HG03039 (cell line): ENCODE data around the gene CDC42BPA.
"Not testable (repeated sequence)": the region's sequence is repeated elsewhere in the genome, so short reads cannot be mapped to it uniquely, and the experiment has no call there.

ENCODE experiments used
- ATAC-seq: cut with Tn5 transposase; IDR thresholded peaks from one replicate; pipeline ENCODE4 v1.9.1; 2021; ENCODE audit warnings: mild to moderate bottlenecking, moderate library complexity; ENCODE audit not compliant: unreplicated experiment

CDC42BPA gene

DNA sequence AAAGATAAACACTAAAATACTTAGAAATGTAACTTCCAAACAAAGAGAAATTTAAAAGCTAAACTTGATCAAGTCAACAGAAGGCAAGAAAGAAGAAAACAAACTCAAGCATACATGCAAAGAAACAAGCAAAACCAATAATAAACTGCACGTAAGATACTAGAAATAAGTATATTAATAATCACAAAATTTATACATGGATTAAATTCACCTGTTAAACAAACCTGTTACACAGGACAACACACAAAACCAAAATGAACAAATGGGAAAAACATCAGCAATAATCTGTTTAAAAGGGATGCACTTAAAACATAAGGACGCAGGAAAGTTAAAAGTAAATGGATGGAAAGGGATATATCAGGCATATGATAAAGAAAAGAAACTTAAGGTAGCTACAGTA is 165.8 kb downstream of the CDC42BPA start:
- ATAC-seq: no peak

DNA sequence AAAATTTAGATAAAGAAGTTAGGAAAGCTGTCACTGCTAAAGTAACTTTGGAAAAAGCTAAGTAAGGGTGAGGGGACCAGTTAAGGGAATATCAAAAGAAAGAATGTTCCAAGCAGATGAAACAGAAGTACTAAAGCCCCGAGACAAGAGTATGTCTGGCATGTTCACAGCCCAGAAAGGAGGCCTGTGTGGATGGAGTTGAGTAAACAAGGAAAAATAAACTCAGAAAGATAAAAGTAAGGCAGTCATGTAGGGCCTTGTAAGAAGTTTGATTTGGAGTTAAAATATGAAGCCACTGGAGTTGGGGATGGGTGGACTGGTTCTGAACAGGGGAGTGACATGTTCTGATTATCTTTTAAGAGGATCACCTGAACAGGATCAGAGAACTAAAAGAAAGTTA is 177.9 kb downstream of the CDC42BPA start:
- no peak for ATAC-seq

DNA sequence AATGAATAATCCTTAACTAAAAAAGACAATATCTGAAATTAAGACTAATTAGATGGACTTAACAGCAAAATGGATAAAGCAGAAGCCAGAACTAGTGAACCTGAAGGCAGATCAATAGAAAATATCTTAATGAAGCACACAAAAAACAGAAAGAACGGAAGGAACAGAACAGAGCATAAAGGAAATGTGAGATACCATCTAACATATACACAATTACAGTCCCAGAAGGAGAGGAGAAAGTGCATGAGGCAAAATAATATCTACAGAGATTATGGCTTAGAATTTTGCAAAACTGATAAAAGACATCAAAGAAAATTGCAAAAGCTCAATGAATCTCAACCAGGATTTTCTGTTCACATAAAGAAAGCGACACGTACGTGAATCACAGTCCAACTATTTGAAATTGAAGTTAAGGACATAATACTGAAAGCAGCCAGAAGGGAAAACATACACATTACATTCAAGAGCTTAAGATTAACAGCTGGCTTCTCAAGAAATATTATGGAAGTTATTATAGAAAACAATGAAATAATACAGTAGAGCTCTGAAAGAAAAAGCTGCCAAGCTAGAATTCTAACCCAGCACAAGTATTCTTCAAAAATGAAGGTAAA is 182.0 kb downstream of the CDC42BPA start:
- no peak for ATAC-seq

DNA sequence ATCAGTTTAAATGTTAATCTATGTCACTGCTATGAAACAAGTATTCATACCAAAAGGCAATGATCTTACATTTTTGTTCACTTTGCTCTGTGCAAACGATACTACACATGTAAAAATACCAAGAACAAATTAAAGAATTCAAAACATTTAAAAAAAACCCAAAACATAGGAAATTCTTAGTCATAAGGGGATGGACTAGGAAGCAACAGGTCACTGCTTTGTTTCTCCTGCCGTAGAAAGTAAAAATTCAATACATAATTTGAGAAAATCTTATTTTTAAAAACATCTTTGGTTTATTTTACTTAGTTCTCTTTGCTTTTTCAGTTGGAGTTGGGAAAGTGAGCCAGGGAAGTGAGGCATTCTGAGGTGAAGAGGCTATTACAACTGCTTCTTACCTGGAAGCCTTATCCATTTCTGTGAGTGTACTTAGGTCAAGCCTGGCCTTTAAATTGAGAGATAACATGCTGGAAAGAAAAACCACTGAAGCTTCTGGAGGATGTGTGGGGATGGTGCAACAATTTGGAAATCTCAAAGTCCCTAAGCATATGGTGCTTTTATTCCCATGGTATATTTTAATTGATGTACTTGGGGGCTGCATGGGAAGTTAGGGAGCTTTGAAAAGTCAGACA is 183.5 kb downstream of the CDC42BPA start:
- ATAC-seq: no peak

DNA sequence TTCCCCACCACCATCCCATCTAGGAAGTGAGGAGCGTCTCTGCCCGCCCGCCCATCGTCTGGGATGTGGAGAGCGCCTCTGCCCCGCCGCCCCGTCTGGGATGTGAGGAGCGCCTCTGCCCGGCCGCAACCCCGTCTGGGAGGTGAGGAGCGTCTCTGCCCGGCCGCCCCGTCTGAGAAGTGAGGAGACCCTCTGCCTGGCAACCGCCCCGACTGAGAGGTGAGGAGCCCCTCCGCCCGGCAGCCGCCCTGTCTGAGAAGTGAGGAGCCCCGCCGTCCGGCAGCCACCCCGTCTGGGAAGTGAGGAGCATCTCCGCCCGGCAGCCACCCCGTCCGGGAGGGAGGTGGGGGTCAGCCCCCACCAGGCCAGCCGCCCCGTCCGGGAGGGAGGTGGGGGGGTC is 185.6 kb downstream of the CDC42BPA start:
- ATAC-seq: not testable (repeated sequence)

DNA sequence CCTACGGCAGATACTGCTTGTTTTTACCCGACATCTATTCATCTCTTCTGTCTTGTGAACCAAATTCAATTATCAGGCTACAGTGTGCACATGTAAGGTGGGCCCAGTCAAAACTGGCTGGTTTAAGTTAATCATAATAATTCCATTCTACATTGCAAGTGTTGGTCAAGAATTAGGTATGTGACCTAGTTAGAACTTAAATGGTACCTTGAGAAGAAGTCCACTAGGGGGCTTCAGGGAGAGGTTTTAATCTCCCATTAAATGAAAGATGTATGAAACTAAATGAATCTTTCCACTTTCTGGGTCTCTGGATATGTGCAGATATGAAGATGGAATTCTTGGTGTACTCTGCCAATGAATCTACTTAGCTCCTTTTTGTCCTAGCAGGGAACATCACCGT is 187.1 kb downstream of the CDC42BPA start:
- ATAC-seq: no peak

DNA sequence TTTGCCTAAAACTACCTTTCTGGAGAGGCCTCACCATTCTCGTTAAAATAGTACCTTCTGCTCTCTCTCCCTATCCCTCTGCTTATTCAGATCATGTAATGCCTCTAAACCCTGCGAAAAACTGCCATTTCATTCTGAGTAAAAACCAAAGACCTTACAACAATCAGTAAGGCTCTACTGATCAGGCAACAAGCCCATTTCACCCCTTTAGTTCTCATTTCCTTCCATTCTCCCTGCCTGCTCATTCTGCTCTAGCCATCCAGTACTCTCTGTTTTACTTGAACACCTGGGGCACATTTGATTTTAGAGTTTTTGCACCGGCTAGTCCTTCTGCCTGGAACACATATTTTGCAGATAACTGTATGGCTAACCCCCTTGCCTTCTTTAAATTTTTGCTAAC is 190.4 kb downstream of the CDC42BPA start:
- ATAC-seq: no peak

DNA sequence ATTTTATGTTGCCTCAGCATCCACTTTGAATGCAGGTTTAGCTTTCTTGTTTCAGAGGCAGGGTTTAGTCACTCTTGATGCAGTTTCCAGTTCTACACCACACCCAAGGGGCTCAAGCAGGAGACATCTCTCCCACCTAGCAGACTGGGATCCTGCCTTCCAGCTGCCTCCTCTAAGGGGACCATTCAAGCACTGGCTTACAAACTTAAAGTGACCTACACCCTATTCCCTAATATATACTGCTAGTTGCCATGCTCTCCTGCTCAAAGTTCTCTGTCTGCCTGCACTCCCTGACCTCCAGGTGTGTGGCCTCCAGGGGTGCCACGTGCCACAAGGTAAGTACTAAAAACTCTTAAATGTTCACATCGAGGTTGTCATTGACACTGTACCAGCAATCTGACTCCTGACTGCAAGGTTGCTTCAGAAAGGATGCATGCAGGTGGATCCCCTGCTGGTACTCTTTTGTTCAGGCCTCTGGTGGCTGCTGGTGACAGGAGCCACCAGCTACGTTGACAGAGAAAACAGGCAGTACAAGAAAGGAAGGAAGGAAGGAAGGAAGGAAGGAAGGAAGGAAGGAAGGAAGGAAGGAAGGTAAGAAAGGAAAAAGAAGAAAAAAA is 192.3 kb downstream of the CDC42BPA start:
- no peak for ATAC-seq

DNA sequence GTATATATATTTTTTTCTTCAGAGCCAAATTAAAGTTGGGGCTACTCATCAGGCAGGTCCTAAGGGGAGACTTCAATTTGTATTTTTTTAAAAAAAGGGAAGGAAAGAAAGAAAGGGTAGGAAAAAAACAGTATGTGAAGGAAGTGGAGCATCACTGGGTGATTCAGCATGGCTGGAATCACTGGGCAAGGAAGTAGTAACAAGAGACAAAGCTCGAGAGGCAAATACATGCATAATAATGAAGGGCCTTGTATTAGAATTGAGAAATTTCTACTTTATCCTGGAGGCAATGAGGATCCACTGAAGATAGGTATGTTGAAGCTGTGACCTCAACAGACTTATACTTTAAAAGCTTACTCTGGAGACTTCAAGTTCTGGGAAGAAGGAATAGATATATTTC is 193.8 kb downstream of the CDC42BPA start:
- ATAC-seq: no peak

DNA sequence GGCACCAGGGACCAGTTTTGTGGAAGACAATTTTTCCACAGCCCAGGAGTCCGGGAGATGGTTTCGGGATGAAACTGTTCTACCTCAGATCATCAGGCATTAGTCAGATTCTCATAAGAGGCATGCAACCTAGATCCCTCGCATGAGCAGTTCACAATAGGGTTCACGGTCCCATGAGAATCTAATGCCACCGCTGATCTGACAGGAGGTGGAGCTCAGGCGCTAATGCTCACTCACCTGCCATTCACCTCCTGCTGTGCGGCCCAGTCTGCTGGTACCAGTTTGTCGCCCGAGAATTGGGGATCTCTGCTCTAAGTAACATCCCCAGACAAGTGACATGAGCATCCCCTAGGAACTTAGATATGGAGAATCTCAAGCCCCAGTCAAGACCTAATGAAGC is 197.5 kb downstream of the CDC42BPA start:
- no peak for ATAC-seq

DNA sequence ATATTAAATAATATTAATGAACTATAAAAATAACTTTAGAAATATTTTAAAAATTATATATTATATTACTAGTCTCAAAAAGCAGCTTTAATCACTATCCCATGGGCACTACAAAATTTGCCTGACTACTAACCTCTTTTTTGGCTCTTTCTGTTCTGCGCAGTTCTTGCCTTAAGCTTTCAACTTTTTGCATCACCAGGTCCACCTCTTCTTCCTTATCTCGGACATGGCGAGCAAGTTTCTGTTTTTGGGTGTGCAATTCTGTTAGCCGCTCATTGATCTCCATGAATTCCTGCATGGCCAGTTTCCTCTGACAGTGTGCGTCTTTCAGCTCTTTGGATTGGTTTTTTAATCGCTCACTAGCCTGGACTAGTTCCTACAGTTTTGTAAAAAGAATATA is 205.8 kb downstream of the CDC42BPA start:
- ATAC-seq: no peak

DNA sequence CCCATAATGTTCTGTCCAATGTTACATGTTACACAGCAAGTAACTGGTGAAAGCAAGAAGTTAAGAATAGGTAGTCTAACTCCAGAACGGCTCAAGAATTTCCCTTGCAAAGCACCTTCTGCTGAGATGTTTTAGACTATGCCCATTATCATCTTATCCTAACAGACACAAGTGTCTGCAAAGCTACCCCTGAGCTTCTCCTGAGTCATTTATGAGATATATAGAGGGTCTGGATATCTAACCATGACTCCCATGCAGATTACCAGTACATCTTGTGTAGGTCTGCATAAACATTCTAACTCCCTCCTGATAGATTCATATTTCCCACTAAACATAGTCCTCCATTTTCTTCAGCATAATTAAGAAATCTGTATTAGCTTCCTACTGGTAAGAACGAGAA is 206.5 kb downstream of the CDC42BPA start:
- no peak for ATAC-seq

DNA sequence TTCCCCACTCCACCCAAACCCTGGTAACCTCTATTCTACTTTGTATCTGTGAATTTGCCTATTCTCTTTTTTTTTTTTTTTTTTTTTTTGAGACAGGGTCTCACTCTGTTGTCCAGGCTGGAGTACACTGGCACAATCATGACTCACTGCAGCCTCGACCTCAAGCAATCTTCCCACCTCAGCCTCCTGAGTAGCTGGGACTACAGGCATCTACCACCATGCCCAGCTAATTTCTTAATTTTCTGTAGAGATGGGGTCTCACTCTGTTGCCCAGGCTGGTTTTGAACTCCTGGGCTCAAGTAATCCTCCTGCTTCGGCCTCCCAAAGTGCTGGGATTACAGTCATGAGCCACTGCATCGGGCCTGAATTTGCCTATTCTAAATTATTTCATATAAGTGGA is 213.0 kb downstream of the CDC42BPA start:
- not testable (repeated sequence) for ATAC-seq

DNA sequence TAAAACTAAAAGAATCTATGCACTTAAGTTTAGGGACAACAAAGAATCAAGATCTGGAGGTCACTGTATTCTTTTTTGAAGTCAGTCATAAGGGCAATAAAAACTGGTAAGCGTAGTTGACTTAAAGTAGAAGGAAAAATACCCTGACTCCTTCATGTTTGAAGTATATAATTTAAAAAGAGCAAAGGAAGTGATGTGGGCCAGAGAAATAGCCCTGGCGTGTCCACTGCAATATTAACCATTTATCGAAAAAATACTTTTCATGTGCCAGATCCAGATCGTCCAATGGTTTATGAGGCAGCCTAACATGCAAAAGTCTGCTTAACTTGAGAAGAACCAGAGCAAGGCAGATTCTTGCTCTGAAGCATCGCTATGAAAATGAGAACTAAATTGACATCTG is 216.2 kb downstream of the CDC42BPA start:
- no peak for ATAC-seq

DNA sequence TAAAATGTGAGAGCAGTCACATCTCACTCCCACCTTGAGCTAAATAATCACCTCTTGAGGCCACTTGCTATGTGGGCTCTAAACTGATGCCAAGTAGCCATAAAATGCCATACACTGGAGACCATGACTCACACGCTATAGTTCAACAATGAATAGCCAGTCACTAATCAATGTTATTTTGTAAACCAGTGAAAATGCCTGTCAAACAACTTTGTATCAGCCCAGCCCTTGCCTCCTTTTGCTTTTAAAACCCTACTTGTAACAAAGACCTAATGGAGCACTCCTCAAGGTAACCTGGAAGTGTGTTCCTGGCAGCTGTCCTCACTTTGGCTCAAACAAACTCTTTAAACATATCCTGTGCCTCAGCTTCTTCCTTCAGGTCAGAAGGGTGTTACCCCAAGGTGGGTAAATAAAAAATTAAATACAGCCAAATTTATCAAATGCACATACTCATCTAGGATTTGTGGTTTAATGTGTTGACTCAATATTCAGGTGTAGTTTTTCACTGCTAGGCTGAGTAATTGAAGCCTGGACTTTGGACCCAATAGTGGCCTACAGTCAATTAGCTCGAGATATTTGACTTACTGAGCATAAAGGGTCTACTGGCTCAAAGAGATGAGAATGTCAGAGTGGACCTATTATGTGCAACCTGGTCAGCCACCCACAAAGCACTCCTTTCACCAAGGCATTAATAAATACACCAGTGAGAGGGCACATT is 223.9 kb downstream of the CDC42BPA start:
- ATAC-seq: no peak

DNA sequence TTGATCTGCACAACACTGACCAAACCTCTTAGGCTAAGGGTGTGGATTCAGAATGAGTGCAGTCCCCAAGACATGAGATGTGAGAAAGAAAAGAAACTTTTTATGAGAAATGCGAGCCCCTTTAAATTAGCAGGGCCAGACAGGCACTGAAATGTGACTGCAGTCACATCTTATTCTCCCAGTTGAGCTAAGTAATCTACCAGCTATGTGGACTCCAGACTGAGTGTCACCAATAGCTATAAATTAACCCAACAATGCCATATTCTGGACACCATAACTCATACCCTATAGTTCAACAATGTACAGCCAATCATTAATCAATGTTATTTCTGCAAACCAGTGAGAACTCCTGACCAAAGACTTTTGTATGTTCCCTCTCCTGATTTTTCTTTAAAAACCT is 225.0 kb downstream of the CDC42BPA start:
- no peak for ATAC-seq

DNA sequence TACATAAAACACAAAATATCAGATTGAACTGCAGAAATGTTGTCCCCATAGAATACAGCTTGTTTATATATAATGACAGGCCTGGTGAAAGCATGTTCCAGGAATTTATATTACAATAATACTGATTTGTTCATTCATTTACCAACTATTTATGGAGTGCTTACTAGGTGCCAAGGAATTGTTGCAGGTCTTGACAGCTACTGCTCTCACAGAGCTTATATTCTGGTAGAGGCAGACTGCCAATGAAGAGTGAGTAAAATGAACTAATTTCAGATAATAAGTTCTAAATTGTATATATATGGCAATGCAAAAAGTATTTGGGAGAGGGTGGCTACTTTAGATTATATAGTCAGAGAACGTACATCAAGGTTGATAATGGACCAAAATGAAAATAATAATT is 226.2 kb downstream of the CDC42BPA start:
- ATAC-seq: no peak

DNA sequence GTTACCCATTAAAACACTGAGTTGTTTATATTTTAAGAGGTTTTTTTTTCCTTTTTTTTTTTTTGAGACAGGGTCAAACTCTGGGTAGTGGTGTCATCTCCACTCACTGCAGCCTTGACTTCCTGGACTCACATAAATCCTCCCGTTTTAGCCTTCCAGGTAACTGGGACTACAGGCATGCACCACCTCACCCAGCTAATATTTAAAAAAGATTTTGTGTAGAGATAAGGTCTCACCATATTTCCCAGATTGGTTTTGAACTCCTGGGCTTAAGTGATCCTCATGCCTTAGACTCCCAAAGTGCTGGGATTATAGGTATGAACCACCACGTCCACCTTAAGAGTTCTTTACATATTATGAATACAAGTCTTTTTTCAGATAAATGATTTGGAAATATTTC is 231.7 kb downstream of the CDC42BPA start:
- ATAC-seq: no peak

DNA sequence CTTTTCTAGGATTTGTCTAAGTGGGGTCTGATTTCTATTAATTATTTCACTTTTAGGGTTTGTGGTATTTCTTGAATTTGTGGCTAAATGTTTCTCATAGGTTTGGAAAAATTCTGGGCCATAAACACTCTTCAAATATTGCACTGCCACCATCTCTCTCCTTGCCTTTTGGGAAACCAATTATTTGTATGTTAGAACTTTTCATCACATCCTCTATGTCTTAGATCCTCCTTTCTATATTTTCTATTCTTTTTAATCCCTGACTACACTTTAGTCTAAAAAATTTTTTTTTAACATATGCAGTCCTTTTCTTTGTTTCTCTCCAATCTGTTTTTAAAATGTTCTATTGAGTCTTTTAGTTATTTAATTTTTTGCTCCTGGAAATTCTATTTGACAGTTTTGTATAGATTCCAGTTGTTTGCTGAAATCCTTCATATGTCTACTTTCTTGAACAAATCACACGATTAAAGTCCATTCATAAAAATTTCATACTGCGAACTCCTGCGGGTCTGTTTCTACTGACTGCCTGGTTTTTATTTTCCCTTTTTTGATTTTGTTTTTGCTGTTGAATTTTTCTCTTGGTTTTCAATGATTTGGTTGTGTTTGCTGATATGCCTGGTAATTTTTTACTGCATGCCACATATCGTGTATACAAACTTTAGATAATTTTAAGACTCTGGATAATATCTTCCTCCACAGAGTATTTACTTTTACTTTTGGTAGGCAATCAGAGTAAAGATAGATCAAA is 235.1 kb downstream of the CDC42BPA start:
- ATAC-seq: no peak

DNA sequence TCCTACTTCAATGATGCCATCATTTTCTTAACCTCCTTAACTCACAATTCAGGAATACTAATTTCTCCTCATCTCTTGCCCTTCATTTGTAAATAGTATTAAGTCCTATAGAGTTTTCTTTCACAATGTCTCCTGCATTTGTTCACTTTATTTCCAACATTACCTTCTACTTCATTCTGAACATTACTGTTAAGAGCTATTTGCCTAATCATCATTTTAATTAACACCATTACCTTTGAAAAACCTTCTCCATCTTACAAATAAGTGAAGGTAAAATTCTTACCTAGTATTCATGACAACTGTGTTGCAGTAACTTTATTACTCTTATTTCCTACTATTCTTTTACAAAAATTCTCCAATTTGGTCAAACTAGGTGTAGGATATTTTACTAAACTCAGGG is 240.5 kb downstream of the CDC42BPA start:
- no peak for ATAC-seq

DNA sequence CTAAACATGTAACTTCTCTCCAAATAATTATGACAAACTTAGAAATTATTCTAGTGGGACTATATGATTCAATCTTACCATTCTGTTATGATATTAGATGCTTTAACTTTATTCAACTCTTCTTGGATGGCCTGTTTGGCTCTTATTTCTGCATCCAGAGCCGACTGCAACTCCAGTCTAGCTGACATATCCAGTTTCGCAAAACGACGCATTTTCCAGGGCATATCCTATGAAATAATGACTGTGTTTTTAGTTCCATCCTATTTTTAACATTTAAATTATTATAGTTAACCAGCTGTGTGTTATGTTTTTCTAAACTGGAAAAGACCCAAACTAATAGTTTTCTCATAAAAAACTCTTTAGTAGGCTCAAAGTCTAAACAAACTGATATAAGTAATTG is 244.5 kb downstream of the CDC42BPA start:
- ATAC-seq: no peak
